Measurements from ENCODE around the gene CNFN. TPM values are rescaled to one million over a fixed set of nuclear protein-coding genes. Genes with fewer than 3 reads are reported as not detected.

The CNFN gene
- total RNA-seq, 1 donor from 2014 or later, result not detected

DNA sequence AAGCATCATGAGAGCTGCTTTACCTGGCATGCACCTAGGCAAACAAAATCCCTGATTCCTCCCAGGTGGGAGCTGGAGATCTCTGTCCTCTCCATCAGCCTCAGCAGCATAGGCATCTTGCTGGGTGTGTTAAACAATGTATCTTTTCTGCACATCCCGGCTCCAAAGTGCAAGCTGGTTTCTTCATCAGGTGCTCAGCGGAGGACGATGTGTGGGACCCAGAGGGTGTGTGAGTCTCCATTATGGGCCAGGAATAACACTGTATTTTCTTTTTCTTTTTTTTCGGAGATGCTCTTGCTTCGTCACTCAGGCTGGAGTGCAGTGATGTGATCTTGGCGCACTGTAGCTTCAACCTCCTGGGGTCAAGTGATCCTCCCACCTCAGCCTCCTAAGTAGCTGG, 9.9 kb downstream of the CNFN start:
- DNase-seq (ENCODE audit: low spot score in 2 of 2), result no peak
- Histone ChIP-seq H3K4me3 (no peak overlapping the region), H3K9me3 (no peaks in the 10 kb centered on the region), H3K27ac (no peak overlapping the region), H3K27me3 (no peaks in the 10 kb centered on the region), H3K36me3 (peaks cover 8 to 15% of the 10 kb centered on the region in 2 donors), H3K4me1 (no peaks in the 10 kb centered on the region)
- TF ChIP-seq, protein P1, sequence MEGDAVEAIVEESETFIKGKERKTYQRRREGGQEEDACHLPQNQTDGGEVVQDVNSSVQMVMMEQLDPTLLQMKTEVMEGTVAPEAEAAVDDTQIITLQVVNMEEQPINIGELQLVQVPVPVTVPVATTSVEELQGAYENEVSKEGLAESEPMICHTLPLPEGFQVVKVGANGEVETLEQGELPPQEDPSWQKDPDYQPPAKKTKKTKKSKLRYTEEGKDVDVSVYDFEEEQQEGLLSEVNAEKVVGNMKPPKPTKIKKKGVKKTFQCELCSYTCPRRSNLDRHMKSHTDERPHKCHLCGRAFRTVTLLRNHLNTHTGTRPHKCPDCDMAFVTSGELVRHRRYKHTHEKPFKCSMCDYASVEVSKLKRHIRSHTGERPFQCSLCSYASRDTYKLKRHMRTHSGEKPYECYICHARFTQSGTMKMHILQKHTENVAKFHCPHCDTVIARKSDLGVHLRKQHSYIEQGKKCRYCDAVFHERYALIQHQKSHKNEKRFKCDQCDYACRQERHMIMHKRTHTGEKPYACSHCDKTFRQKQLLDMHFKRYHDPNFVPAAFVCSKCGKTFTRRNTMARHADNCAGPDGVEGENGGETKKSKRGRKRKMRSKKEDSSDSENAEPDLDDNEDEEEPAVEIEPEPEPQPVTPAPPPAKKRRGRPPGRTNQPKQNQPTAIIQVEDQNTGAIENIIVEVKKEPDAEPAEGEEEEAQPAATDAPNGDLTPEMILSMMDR (IDR thresholded peaks at IDR 0.05), result no peak
- intact Hi-C loops (cut with DNase I), result no loop called here

DNA sequence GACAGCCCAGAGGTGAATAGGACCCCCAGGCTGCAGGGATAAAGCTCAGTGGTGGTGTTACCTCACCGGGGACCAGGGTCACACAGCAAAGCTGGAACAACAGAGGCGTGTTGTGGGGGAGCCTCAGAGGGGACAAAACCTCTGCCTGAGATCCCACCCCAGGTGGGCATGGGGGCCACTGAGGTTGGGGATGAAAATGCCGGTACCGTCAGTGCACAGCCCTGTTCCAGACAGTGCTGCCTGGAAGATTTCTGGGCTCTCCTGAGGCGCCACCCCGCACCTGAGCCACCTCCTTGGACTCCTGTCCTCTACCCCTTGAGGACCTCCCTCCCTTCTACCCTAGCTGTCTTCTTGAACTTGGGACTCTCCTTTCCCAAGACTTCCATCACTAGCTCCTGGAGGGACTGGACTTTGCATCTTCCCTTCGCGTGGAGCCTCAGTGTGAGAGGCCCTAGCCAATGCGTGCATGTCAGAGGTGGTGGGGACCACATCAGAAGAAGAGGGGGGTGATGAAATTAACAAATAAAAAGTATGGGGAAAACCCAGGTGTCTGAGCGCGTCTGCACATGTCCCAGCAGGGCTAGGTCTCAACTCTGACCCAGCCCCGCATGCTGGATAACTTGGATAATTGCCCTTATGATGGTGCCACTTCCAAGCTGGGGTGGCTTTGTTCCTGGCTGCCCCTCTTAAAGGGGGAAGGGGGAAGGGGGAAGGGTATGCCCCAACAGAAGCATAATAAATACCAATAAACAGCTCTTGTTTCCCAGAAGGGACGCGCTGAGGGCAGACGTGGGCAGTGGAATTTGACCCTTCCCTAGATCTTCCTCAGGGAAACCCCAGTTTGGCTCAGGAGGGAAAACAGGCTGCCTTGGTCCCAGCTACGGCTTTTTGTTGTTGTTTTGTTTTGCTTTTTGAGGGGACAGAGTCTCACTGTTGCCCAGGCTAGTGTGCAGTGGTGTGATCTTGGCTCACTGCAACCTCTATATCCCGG, 11.6 kb downstream of the CNFN start:
- Histone ChIP-seq H3K9me3 (no peaks in the 10 kb centered on the region), H3K4me3 (no peak overlapping the region), H3K4me1 (no peaks in the 10 kb centered on the region), H3K36me3 (peaks cover 8 to 22% of the 10 kb centered on the region in 2 donors), H3K27ac (no peak overlapping the region), H3K27me3 (no peaks in the 10 kb centered on the region)
- intact Hi-C loops (cut with DNase I), result no loop called here
- TF ChIP-seq, protein P1 (IDR thresholded peaks at IDR 0.05), result no peak
- DNase-seq (ENCODE audit: low spot score in 2 of 2), result no peak

DNA sequence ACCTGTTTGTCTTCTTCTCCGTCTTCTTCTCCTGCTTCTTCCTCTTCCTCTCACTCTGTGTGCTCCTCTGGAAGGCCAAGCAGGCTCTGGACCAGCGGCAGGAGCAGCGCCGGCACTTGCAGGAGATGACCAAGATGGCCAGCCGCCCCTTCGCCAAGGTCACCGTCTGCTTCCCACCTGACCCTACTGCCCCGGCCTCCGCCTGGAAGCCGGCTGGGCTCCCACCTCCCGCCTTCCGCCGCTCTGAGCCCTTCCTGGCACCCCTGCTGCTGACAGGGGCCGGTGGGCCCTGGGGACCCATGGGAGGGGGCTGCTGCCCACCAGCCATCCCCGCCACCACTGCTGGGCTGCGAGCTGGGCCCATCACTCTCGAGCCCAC, 13.9 kb downstream of the CNFN start:
- TF ChIP-seq, protein P1 (IDR thresholded peaks at IDR 0.05), result no peak
- Histone ChIP-seq H3K36me3 (peaks cover 8 to 26% of the 10 kb centered on the region in 2 donors), H3K4me1 (no peaks in the 10 kb centered on the region), H3K27ac (no peak overlapping the region), H3K9me3 (no peaks in the 10 kb centered on the region), H3K27me3 (no peaks in the 10 kb centered on the region), H3K4me3 (no peak overlapping the region)
- DNase-seq (ENCODE audit: low spot score in 2 of 2), result no peak
- intact Hi-C loops (cut with DNase I), result no loop called here

DNA sequence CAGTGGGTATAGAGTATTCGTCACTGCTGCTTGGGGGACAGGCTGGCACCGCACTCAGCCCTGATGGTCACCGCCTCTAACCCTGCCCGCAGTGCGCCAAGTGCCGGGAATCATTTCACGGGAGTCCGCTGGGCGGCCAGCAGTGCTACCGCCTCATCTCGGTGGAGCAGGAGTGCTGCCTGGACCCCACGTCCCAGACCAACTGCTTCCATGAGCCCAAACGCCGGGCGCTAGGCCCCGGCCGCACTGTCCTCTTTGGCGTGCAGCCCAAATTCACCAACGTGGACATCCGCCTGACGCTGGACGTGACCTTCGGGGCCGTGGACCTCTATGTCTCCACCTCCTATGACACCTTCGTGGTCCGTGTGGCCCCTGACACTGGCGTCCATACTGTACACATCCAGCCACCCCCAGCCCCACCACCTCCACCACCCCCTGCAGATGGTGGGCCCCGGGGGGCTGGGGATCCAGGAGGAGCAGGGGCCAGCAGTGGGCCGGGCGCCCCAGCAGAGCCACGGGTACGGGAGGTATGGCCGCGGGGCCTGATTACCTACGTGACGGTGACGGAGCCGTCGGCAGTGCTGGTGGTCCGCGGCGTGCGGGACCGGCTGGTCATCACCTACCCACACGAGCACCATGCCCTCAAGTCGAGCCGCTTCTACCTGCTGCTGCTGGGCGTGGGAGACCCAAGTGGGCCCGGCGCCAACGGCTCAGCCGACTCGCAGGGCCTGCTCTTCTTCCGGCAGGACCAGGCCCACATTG, 14.5 kb downstream of the CNFN start:
- Histone ChIP-seq H3K36me3 (peaks cover 8 to 26% of the 10 kb centered on the region in 2 donors), H3K9me3 (no peaks in the 10 kb centered on the region), H3K4me1 (no peaks in the 10 kb centered on the region), H3K27ac (no peak overlapping the region), H3K4me3 (no peak overlapping the region), H3K27me3 (no peaks in the 10 kb centered on the region)
- DNase-seq (ENCODE audit: low spot score in 2 of 2), result no peak
- TF ChIP-seq, protein P1 (IDR thresholded peaks at IDR 0.05), result no peak
- intact Hi-C loops (cut with DNase I), result no loop called here

DNA sequence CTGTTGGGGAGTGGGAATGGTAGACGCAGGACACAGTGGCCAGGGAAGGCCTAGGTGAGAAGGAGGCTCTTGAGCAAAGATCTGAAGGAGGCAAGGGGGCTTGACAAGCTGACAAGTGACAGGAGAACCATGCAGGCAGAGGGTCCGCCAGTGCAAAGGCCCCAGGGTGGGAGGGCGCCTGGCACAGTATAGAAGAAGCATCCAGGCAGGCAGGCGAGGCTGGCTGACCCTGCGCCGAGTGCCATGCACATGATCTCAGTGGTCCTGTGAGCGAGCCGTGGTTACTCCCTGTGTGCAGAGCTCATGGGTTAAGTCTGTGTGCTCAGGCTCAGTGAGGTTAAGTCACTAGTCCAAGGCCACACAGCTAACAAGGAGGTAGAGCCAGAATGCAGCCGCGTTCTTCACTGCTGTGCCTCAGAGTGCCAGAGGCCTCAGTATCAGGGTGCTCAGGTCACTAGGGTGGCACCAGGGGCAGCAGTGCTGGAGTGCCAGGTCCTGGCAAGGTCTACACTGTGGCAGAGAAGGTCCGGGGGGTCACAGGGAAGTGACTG, 15.2 kb downstream of the CNFN start:
- H3K36me3 ChIP-seq, result peaks cover 8 to 26% of the 10 kb centered on the region in 2 donors
- intact Hi-C loops (cut with DNase I), result no loop called here
- no peaks in the 10 kb centered on the region for H3K4me1 ChIP-seq
- TF ChIP-seq, protein P1 (IDR thresholded peaks at IDR 0.05), result no peak
- H3K9me3 ChIP-seq, result no peaks in the 10 kb centered on the region
- no peak overlapping the region for H3K27ac ChIP-seq
- H3K27me3 ChIP-seq, result no peaks in the 10 kb centered on the region
- no peak for DNase-seq (ENCODE audit: low spot score in 2 of 2)
- H3K4me3 ChIP-seq, result no peak overlapping the region

Measured in ascending aorta (tissue), 2 donors.